NB4 (cell line): ENCODE results near the gene SLC4A2.

Source experiments
- DNase-seq: peaks from one replicate; pipeline ENCODE4 v3.0.0; 2010; ENCODE audit warnings: low read depth
- H3K4me3 ChIP-seq: one replicate; pipeline ENCODE4 v1.5.1; 2011; ENCODE audit warnings: mild to moderate bottlenecking, low read depth, low read length, moderate library complexity
- CTCF ChIP-seq: IDR thresholded peaks from one replicate; pipeline ENCODE4 v1.5.1; 2012; ENCODE audit warnings: low read depth, low read length
- MAX ChIP-seq: IDR thresholded peaks from 2 replicates; pipeline ENCODE4 v1.6.1; 2011; ENCODE audit warnings: low read depth, low read length
- MYC ChIP-seq: IDR thresholded peaks from 2 replicates; pipeline ENCODE4 v1.6.1; 2011; ENCODE audit warnings: low read depth, low read length
- POLR2A ChIP-seq: IDR thresholded peaks from 2 replicates; pipeline ENCODE4 v1.6.1; 2011; ENCODE audit warnings: mild to moderate bottlenecking; ENCODE audit not compliant: insufficient read length; ENCODE audit errors: extremely low read depth

The SLC4A2 gene

GRCh38 chr7:151078233-151079040 lies 19.0 kb downstream of the SLC4A2 start:
- H3K4me3 ChIP-seq, result no peak overlapping the region
- DNase-seq, result no peak
- TF ChIP-seq MYC (no peak), POLR2A (no peak), CTCF (no peak), MAX (no peak)

- no peak for DNase-seq
- peak overlapping the region; percentile 94 for H3K4me3 ChIP-seq
- TF ChIP-seq POLR2A (no peak), CTCF (no peak), MYC (no peak), MAX (no peak)
Observed at GRCh38 chr7:151079199-151079910, 20.0 kb downstream of the SLC4A2 start.

- H3K4me3 ChIP-seq, result peak overlapping the region; percentile 94
- TF ChIP-seq CTCF (no peak), MYC (no peak), POLR2A (no peak), MAX (no peak)
- peak; percentile 64 for DNase-seq
Observed at GRCh38 chr7:151080067-151080521, 20.7 kb downstream of the SLC4A2 start.

- H3K4me3 ChIP-seq, result peak within 1 kb of the TSS; percentile 94
- 0 out of 2 replicates have a peak, but pooled peaks have one; percentile 48 for TF ChIP-seq MAX
- no peak for TF ChIP-seq CTCF
- TF ChIP-seq MYC, result peak; percentile 70
- TF ChIP-seq POLR2A, result peak; percentile 86
- peak; percentile 95 for DNase-seq
Observed at GRCh38 chr7:151080522-151081169, 21.3 kb downstream of the SLC4A2 start, which contains the start of gene FASTK. FASTK (minus strand) TSS chr7:151080809; CDS start chr7:151080766, 43 bp downstream.

- DNase-seq, result peak; percentile 66
- H3K4me3 ChIP-seq, result peak overlapping the region; percentile 60
- TF ChIP-seq MAX (no peak), MYC (no peak), POLR2A (no peak), CTCF (no peak)
Observed at GRCh38 chr7:151081170-151082101, 22.0 kb downstream of the SLC4A2 start.
